ENCODE results near the gene PGC.

Gene PGC

DNA sequence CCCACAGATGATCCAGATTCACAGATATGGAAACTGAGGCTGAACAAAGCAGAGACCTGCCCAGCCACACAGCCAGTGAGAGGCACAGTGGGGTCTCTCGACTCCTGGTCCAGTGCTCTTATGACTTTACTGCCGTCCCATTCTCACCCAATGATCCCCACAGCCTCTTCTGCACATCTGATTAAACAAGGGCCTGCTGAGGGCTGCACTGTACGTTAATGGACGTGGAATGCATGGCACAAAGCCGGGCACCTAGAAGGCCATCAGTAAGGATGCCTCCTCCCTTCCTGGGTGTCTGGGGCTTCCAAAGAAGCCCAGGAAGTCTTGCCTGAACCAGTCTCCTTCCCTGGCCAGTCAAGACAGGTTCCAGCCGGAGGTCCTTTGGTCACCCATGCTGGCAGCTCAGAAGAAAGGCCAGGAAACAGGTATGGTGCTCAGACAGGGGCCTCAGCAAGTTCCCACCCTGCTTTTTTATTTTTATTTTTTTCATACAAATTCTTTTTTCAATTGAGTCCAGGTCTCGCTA, 15.6 kb downstream of the PGC start:
- no peaks in the 10 kb centered on the region for H3K36me3 ChIP-seq (ENCODE audit: insufficient read depth)
- H2AFZ ChIP-seq (ENCODE audit: low read depth) = no peak overlapping the region
- peaks cover 34% of the 10 kb centered on the region for H3K4me1 ChIP-seq (ENCODE audit: low read depth, poor library complexity, severe bottlenecking)
- no peaks in the 10 kb centered on the region for H4K20me1 ChIP-seq (ENCODE audit: insufficient read depth)
- no peak overlapping the region for H3K27ac ChIP-seq
- TF ChIP-seq, protein P1, sequence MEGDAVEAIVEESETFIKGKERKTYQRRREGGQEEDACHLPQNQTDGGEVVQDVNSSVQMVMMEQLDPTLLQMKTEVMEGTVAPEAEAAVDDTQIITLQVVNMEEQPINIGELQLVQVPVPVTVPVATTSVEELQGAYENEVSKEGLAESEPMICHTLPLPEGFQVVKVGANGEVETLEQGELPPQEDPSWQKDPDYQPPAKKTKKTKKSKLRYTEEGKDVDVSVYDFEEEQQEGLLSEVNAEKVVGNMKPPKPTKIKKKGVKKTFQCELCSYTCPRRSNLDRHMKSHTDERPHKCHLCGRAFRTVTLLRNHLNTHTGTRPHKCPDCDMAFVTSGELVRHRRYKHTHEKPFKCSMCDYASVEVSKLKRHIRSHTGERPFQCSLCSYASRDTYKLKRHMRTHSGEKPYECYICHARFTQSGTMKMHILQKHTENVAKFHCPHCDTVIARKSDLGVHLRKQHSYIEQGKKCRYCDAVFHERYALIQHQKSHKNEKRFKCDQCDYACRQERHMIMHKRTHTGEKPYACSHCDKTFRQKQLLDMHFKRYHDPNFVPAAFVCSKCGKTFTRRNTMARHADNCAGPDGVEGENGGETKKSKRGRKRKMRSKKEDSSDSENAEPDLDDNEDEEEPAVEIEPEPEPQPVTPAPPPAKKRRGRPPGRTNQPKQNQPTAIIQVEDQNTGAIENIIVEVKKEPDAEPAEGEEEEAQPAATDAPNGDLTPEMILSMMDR (conservative IDR thresholded peaks at IDR 0.05; ENCODE audit: low read depth, low read length) = no peak
- no peak overlapping the region; the same call in 1 of the 2 replicates for H3K9ac ChIP-seq
- no peaks in the 10 kb centered on the region for H3K27me3 ChIP-seq (ENCODE audit: insufficient read depth, low read depth)
- H3K4me2 ChIP-seq = peak overlapping the region; percentile 86
- H3K79me2 ChIP-seq (ENCODE audit: insufficient read depth, low read depth) = peaks cover 18% of the 10 kb centered on the region; the same call in 1 of the 2 replicates
- H3K4me3 ChIP-seq (IDR thresholded peaks at IDR 0.05; ENCODE audit: insufficient read depth, low read depth, low read length) = no peak overlapping the region

DNA sequence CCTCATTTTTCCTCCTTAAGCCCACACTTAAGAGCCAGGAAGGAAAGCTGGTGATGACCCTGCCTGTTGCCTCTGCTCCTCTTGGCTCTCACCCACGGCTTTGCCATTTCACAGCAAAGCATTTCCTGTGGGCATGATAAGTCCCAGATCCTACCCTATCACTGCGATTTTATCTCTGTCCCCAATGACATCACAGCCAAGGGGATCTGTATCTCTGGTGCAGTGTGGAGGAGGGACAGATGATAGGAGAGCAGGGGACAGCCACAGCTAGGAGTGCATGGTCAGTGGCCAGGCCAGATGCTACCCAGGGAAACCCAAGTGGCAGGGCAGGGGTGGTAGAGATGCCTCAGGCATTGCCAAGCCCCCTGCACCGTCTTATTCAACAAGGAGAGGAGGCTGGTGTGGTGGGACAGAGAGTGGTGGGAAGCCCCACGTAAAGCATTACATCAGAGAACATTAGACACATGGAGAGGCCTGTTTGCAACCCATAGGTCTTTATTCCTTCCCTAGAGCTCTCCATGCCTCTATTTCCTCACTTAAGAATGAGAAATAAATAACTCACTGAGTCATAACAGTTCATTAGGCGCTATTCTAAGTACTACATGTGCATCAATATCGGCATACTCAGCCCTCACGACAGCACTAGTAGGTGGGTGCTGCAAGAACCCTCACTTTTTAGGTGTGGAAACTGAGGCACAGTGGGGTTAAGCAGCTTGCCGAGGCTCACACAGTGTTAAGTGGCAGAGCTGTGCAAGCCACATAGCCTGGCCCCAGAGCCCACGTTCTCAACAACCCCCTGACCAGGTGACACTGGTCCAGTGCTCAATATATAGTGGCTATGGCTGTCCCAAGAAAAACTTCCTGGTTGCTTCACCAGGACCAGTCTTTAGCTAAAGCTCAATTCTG, 16.4 kb downstream of the PGC start:
- H4K20me1 ChIP-seq (ENCODE audit: insufficient read depth) = no peaks in the 10 kb centered on the region
- no peaks in the 10 kb centered on the region for H3K36me3 ChIP-seq (ENCODE audit: insufficient read depth)
- H3K27ac ChIP-seq = no peak overlapping the region
- peaks cover 26% of the 10 kb centered on the region for H3K4me1 ChIP-seq (ENCODE audit: low read depth, poor library complexity, severe bottlenecking)
- H3K4me2 ChIP-seq = peak overlapping the region; percentile 86; the same call in 1 of the 2 replicates
- H3K9ac ChIP-seq = no peak overlapping the region
- H3K79me2 ChIP-seq (ENCODE audit: insufficient read depth, low read depth) = peaks cover 18% of the 10 kb centered on the region; the same call in 1 of the 2 replicates
- TF ChIP-seq, protein P1 (conservative IDR thresholded peaks at IDR 0.05; ENCODE audit: low read depth, low read length) = no peak
- H3K4me3 ChIP-seq (IDR thresholded peaks at IDR 0.05; ENCODE audit: insufficient read depth, low read depth, low read length) = no peak overlapping the region
- H2AFZ ChIP-seq (ENCODE audit: low read depth) = no peak overlapping the region
- H3K27me3 ChIP-seq (ENCODE audit: insufficient read depth, low read depth) = no peaks in the 10 kb centered on the region

DNA sequence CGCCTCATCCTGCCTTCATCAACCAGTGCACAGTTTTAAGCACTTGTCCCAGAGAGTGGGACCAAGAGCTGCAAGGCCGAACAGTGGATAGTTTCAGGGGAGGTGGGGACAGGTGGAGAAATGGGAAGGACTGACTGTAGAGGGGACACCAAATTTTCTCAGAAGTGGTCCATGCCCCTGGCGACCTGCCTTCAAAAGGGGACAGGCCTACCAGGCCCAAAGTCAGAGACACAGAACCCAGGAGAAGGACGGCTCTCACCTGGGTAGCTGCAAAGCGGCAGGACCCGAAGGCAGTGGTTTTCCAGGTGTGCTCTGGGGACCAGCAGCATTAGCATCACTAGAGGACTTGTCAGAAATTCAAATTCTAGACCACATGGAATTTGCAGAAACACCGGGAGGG, 17.6 kb downstream of the PGC start:
- peaks cover 18% of the 10 kb centered on the region; the same call in 1 of the 2 replicates for H3K79me2 ChIP-seq (ENCODE audit: insufficient read depth, low read depth)
- H3K9ac ChIP-seq = no peak overlapping the region
- H2AFZ ChIP-seq (ENCODE audit: low read depth) = no peak overlapping the region
- H4K20me1 ChIP-seq (ENCODE audit: insufficient read depth) = 0 out of 2 replicates have a peak, but pooled peaks cover 4% of the 10 kb centered on the region
- no peak overlapping the region for H3K4me3 ChIP-seq (IDR thresholded peaks at IDR 0.05; ENCODE audit: insufficient read depth, low read depth, low read length)
- H3K4me1 ChIP-seq (ENCODE audit: low read depth, poor library complexity, severe bottlenecking) = peaks cover 26% of the 10 kb centered on the region
- no peak overlapping the region for H3K27ac ChIP-seq
- H3K27me3 ChIP-seq (ENCODE audit: insufficient read depth, low read depth) = no peaks in the 10 kb centered on the region
- TF ChIP-seq, protein P1 (conservative IDR thresholded peaks at IDR 0.05; ENCODE audit: low read depth, low read length) = no peak
- no peak overlapping the region for H3K4me2 ChIP-seq
- H3K36me3 ChIP-seq (ENCODE audit: insufficient read depth) = no peaks in the 10 kb centered on the region

DNA sequence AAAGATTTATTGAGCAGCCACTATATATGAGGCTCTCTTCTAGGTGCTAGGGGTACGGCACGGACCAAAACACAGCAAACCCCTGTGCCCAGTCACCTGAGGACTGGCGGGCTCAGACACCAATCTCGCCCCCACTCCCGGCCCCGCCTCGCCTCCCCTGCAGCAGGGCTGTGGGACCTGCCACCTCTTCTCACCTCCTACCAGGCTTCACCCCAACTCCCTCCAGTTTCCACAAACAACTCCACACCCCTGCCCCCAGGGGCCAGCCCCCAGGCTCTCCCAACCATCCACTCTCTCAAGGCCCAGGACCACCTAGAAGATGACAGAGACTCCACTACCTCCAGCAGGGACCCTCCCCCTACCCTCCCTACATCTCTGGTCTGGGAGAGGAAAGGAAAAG, 18.2 kb downstream of the PGC start:
- no peak overlapping the region for H3K27ac ChIP-seq
- H3K4me1 ChIP-seq (ENCODE audit: low read depth, poor library complexity, severe bottlenecking) = peaks cover 26% of the 10 kb centered on the region
- H3K27me3 ChIP-seq (ENCODE audit: insufficient read depth, low read depth) = no peaks in the 10 kb centered on the region
- H3K4me2 ChIP-seq = no peak overlapping the region
- TF ChIP-seq, protein P1 (conservative IDR thresholded peaks at IDR 0.05; ENCODE audit: low read depth, low read length) = no peak
- H2AFZ ChIP-seq (ENCODE audit: low read depth) = no peak overlapping the region
- peaks cover 18% of the 10 kb centered on the region; the same call in 1 of the 2 replicates for H3K79me2 ChIP-seq (ENCODE audit: insufficient read depth, low read depth)
- H3K9ac ChIP-seq = no peak overlapping the region
- no peak overlapping the region for H3K4me3 ChIP-seq (IDR thresholded peaks at IDR 0.05; ENCODE audit: insufficient read depth, low read depth, low read length)
- no peaks in the 10 kb centered on the region for H3K36me3 ChIP-seq (ENCODE audit: insufficient read depth)
- H4K20me1 ChIP-seq (ENCODE audit: insufficient read depth) = 0 out of 2 replicates have a peak, but pooled peaks cover 4% of the 10 kb centered on the region

All from KMS-11 (cell line).